ENCODE data around the gene PRPF19. TPM values are rescaled to one million over a fixed set of nuclear protein-coding genes. Genes with fewer than 3 reads are reported as not detected.

PRPF19 gene
- total and polyA plus RNA-seq, 2 of the 13 experiments (the other 11 are each of a cell fraction or from before 2014, with no cell fraction given): 27.4 to 91.1 TPM

DNA sequence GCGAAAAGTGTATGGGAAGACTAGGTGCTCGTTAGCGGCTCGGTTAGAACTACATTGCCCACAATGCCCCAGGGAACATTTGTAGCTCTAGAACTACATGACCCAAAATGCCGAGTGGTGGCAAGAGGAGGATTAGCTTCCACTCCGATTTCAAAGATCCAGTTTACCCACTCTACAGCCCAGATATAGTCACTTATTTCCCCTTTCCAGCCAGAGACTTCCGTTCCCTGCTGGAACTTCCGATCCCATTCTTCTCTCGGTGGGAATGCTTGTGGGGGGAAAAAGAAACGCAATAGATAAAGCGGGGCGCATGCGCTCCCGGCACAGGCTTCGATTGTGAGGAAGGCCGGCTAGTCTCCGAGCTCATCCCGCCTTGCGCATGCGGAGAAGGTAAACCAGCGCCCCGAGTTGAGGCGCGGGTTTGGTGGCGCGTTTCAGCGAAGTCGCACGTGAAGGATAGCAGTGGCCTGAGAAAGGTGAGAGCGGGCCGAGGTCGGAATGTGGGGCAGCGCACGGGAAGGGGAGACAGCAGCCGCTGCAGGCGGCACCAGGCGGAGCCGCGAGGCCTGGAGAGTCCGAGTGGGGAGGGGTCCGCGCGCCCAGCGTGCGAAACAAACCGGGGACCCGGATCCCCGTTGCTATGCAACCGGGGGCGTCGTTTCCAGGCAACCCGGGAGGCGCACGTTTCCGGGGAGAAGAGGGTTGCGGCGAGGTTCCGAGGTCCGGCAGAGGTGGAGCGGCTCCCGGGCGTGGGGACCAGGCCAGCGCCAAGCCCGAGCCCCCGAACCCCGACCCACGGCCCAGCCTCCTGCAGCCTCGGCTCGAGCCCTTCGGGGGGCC lies 7.6 kb upstream of the PRPF19 start, which contains the start of gene TMEM109 (continued):
- TF ChIP-seq, protein P1, sequence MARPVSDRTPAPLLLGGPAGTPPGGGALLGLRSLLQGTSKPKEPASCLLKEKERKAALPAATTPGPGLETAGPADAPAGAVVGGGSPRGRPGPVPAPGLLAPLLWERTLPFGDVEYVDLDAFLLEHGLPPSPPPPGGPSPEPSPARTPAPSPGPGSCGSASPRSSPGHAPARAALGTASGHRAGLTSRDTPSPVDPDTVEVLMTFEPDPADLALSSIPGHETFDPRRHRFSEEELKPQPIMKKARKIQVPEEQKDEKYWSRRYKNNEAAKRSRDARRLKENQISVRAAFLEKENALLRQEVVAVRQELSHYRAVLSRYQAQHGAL (CRISPR knock-in tag; IDR thresholded peaks at IDR 0.05; ENCODE audit: not compliant biosample characterization): no peak
- TF ChIP-seq MED1 (CRISPR knock-in tag; IDR thresholded peaks at IDR 0.05): no peak
- TF ChIP-seq ZKSCAN5 (CRISPR knock-in tag; IDR thresholded peaks at IDR 0.05): no peak
- 0 out of 2 replicates have a peak, but pooled peaks have one; percentile 17 for TF ChIP-seq NFE2L1 (CRISPR knock-in tag; IDR thresholded peaks at IDR 0.05; ENCODE audit: borderline replicate concordance)
- no peak for TF ChIP-seq ZFP1 (CRISPR knock-in tag; IDR thresholded peaks at IDR 0.05)
- no peak for TF ChIP-seq PCBP1 (IDR thresholded peaks at IDR 0.05; ENCODE audit: borderline replicate concordance, low read depth, low read length)
- TF ChIP-seq, protein P2, sequence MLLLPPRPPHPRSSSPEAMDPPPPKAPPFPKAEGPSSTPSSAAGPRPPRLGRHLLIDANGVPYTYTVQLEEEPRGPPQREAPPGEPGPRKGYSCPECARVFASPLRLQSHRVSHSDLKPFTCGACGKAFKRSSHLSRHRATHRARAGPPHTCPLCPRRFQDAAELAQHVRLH (CRISPR knock-in tag; IDR thresholded peaks at IDR 0.05; ENCODE audit: borderline replicate concordance, low read depth): no peak; the same call in 1 of the 2 replicates
- TF ChIP-seq XBP1 (CRISPR knock-in tag; IDR thresholded peaks at IDR 0.05): peak; percentile 54; the same call in 1 of the 2 replicates
- no peak for TF ChIP-seq ARNT2 (CRISPR knock-in tag; IDR thresholded peaks at IDR 0.05; ENCODE audit: low read depth)
- no peak for TF ChIP-seq ZBTB8A (CRISPR knock-in tag; IDR thresholded peaks at IDR 0.05; ENCODE audit: borderline replicate concordance, low read depth)
- no peak for TF ChIP-seq IRF1 (CRISPR knock-in tag; IDR thresholded peaks at IDR 0.05; ENCODE audit: low read depth)
- TF ChIP-seq, protein P3, sequence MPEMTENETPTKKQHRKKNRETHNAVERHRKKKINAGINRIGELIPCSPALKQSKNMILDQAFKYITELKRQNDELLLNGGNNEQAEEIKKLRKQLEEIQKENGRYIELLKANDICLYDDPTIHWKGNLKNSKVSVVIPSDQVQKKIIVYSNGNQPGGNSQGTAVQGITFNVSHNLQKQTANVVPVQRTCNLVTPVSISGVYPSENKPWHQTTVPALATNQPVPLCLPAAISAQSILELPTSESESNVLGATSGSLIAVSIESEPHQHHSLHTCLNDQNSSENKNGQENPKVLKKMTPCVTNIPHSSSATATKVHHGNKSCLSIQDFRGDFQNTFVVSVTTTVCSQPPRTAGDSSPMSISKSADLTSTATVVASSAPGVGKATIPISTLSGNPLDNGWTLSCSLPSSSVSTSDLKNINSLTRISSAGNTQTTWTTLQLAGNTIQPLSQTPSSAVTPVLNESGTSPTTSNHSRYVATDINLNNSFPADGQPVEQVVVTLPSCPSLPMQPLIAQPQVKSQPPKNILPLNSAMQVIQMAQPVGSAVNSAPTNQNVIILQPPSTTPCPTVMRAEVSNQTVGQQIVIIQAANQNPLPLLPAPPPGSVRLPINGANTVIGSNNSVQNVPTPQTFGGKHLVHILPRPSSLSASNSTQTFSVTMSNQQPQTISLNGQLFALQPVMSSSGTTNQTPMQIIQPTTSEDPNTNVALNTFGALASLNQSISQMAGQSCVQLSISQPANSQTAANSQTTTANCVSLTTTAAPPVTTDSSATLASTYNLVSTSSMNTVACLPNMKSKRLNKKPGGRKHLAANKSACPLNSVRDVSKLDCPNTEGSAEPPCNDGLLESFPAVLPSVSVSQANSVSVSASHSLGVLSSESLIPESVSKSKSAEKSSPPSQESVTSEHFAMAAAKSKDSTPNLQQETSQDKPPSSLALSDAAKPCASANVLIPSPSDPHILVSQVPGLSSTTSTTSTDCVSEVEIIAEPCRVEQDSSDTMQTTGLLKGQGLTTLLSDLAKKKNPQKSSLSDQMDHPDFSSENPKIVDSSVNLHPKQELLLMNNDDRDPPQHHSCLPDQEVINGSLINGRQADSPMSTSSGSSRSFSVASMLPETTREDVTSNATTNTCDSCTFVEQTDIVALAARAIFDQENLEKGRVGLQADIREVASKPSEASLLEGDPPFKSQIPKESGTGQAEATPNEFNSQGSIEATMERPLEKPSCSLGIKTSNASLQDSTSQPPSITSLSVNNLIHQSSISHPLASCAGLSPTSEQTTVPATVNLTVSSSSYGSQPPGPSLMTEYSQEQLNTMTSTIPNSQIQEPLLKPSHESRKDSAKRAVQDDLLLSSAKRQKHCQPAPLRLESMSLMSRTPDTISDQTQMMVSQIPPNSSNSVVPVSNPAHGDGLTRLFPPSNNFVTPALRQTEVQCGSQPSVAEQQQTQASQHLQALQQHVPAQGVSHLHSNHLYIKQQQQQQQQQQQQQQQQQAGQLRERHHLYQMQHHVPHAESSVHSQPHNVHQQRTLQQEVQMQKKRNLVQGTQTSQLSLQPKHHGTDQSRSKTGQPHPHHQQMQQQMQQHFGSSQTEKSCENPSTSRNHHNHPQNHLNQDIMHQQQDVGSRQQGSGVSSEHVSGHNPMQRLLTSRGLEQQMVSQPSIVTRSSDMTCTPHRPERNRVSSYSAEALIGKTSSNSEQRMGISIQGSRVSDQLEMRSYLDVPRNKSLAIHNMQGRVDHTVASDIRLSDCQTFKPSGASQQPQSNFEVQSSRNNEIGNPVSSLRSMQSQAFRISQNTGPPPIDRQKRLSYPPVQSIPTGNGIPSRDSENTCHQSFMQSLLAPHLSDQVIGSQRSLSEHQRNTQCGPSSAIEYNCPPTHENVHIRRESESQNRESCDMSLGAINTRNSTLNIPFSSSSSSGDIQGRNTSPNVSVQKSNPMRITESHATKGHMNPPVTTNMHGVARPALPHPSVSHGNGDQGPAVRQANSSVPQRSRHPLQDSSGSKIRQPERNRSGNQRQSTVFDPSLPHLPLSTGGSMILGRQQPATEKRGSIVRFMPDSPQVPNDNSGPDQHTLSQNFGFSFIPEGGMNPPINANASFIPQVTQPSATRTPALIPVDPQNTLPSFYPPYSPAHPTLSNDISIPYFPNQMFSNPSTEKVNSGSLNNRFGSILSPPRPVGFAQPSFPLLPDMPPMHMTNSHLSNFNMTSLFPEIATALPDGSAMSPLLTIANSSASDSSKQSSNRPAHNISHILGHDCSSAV (CRISPR knock-in tag; IDR thresholded peaks at IDR 0.05; ENCODE audit: borderline replicate concordance): no peak
- TF ChIP-seq, protein P4, sequence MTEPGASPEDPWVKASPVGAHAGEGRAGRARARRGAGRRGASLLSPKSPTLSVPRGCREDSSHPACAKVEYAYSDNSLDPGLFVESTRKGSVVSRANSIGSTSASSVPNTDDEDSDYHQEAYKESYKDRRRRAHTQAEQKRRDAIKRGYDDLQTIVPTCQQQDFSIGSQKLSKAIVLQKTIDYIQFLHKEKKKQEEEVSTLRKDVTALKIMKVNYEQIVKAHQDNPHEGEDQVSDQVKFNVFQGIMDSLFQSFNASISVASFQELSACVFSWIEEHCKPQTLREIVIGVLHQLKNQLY (CRISPR knock-in tag; IDR thresholded peaks at IDR 0.05): no peak
- no peak for TF ChIP-seq SMARCE1 (IDR thresholded peaks at IDR 0.05; ENCODE audit: borderline replicate concordance)
- TF ChIP-seq ZNF546 (CRISPR knock-in tag; conservative IDR thresholded peaks at IDR 0.05): 0 out of 2 replicates have a peak, but pooled peaks have one; percentile 40
- no peak for TF ChIP-seq MXD4 (CRISPR knock-in tag; IDR thresholded peaks at IDR 0.05)
- no peak for TF ChIP-seq ZNF496 (CRISPR knock-in tag; IDR thresholded peaks at IDR 0.05; ENCODE audit: insufficient replicate concordance)

All from HepG2 (cell line).